IPS-NIHi7 (cell line): Measurements from ENCODE around the gene NUP160.
"Not testable (repeated sequence)": the region's sequence is repeated elsewhere in the genome, so short reads cannot be mapped to it uniquely, and the experiment has no call there.

Experiments
- DNase-seq: peaks from one replicate; pipeline ENCODE4 v3.0.0; 2012; ENCODE audit warnings: mixed read lengths; ENCODE audit errors: extremely low spot score

NUP160 gene

DNA sequence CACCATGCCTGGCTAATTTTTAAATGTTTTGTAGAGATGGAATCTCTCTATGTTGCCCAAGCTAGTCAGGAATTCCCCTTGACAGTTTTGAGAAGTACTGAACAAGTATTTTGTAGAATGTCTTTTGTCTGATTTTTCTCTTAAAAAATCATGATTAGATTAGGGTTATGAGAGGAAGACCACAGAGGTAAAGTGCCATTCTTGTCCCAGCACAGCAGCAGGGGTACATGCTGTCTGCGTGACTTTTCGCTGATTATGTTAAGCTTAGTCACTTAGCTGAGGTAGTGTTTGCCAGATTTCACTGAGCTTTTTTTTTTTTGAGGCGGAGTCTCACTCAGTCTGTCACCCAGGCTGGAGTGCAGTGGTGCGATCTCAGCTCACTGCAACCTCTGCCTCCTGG is 13.6 kb upstream of the NUP160 start:
- no peak for DNase-seq

DNA sequence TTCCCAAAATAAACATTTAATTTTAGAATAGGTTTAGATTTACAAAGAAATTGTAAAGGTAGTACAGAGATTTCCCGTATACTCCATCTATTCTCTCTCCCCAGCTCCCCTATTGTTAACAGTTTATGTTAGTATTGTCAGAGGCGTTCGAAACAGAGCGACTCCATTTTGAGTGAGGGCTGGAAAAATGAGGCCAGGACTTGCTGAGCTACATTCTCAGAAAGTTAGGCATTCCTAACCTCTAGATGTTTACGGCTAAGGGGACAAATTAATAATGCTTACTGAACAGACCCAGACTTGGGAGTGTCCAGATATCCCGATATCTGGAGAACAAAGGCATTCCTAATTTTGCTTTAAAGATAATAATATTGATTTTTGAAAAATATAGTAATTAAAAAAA is 12.4 kb upstream of the NUP160 start:
- DNase-seq: no peak

DNA sequence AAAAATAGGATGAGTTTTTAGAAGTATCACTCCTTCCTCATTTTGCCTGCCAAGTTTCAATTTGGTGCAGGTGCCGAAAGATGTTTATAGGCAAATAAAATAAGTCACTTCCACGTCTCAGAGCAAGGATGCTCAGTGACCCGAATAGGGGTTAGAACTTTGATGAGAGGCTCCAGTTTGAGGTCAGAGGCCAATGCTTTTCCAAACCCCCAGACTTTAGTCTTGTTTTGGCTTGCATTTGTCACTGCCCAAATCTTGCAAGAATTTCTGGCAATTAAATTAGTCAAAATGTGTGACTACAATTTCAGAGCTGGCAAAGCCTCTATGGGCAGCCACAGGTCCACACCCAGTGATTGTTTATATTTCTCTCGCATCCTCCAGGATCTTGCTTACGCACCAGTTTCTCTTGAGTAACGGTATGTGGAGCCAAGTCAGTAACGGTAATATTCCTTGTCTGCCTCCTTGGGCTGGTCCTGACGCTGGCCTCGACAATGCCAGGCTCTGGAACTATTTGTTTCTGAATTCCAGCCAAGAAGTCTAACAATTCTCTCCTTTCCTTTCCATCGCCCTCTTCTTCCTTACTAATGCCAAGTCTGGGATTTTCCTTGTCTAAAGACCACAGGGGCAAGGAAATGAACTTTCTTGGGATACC is 9.9 kb upstream of the NUP160 start:
- DNase-seq: no peak

DNA sequence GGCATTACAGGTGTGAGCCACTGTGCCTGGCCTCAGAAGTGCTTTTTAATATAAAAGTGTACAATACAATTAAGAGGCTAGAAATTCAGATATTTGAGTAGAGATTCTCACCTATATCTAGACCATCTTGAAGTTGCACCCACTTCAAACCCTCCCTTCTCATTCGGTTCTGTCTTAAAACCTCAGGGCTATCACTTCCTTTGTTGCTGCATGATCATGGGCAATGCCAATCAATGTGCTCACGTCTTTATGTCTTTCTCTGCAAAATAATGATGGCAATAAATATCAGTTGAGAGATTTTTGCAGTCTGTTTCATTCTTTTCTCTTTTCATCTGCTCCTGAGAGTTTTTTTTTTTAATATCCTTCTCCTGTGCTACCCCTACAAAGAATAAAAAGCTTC is 9.3 kb upstream of the NUP160 start:
- no peak for DNase-seq

DNA sequence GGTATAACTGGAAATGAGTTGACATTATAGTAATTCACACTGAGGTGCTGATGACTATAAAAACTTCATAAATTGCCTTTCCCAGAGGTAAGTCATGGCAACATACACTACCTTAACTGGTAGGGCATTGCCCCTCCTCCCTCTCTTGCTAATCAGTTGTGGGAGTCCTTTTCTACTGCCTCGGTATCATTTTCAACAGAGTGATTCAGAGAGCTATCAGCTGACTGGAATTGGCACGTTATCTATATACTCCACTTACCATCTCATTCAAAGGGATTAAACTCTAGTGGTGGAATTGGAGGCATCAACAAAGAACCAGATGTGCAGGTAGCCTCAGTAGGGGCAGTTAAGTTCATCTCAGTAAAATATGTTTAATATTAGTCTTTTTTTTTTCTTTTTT is 8.0 kb upstream of the NUP160 start:
- no peak for DNase-seq

DNA sequence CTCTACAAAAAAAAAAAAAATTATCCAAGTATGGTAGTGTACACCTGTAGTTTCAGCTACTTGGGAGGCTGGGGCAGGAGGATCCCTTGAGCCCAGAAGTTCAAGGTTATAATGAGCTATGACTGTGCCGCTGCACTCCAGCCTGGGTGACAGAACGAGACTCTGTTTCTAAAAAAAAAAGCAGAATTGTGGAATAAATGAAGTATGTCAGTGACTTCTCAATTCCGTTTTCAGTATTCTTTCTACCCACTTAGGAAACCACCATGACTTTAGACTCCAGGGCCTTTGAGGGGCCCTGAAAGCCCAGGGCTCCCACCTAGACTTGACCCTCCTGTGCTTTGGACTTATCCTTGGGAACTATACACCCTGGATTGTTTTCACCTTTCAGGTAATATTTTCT is 6.5 kb upstream of the NUP160 start:
- DNase-seq: no peak

DNA sequence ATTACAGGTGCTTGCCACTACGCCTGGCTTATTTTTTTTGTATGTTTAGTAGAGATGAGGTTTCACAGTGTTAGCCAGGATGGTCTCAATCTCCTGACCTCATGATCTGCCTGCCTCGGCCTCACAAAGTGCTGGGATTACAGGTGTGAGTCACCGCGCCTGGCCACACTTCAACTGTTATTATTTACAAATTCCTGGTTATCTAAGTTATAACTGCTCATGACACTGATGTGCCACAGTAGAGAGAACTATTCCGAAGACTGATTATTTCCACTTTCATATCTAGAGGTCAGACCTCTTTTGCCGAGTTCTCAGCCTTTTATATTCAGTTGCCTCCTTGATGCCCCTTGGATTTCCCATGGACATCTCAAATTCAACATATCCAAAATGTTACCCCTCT is 3.9 kb upstream of the NUP160 start:
- no peak for DNase-seq

DNA sequence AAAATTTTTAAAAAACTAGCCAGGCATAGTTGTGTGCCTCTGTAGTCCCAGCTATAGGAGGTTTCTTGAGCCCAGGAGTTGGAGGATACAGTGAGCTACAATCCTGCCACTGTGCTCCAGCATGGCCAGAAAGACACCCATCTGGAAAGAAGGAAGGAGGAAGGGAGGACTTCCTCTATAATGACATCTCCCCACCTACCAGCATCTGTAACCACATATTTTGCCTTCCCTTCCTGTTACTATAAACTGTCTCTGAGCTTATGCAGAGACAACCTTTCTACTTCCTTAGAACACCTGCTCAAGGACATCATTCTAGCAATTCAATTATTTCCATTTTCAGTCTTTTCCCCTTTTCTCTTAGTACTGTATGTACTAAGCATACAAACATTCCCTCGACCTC is 2.2 kb upstream of the NUP160 start:
- no peak for DNase-seq

DNA sequence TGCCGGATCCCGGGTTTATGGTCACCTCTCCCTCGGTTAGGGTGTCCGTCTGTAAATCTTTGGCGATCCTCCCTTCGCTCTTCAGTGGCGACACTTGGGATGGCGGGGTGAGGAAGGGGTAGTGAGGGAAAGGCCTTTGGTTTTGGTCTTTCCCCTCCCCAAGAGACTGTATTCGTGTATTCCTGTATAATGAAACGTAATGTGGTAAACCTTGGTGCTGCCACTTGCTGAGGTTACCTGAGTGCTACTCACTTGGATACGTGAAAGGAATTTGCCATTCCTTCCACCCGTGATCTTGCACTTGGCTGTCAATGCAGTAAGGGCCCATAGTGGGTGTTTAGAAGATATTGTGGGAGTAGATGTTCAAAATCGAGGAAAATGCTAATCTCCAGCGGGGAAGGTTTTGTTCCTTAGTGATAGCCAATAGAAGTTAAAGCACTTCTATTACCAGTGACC is 578 bp upstream of the NUP160 start:
- no peak for DNase-seq

DNA sequence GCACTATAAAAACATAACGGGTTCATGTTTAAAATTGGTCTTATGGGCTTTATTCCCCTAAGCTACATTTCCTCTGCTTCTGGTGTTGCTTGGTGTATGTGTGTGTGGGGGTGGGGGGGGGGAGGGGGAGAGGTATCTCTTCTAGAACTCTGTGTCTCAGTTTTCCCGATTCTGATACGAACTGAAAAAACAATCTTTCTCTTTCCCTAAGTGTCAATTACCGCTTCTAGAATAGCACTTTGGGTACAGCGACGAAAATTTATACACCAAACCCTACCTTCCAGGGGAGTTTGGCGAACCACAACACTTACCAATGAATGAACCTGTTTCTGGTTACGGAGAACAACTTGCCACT is 636 bp downstream of the NUP160 start:
- no peak for DNase-seq

DNA sequence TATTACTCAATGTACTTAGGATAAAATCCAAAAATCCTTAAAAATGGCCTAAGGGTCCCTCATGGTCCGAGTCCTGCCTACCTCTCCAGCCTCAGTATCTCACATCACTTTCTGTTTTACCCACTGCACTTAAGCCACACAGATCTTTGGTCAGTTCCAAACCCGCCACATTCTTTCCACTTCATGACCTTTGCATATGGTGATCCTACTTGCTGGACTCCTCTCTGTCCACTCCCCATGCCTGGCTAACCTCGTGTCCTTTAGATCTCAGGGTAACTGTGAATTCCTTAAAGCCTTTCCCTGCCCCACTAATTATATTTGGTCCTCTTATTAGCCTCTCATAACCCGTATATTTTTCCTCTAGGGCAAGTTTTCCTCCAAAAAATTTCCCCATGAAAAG is 1.2 kb downstream of the NUP160 start:
- DNase-seq: no peak

DNA sequence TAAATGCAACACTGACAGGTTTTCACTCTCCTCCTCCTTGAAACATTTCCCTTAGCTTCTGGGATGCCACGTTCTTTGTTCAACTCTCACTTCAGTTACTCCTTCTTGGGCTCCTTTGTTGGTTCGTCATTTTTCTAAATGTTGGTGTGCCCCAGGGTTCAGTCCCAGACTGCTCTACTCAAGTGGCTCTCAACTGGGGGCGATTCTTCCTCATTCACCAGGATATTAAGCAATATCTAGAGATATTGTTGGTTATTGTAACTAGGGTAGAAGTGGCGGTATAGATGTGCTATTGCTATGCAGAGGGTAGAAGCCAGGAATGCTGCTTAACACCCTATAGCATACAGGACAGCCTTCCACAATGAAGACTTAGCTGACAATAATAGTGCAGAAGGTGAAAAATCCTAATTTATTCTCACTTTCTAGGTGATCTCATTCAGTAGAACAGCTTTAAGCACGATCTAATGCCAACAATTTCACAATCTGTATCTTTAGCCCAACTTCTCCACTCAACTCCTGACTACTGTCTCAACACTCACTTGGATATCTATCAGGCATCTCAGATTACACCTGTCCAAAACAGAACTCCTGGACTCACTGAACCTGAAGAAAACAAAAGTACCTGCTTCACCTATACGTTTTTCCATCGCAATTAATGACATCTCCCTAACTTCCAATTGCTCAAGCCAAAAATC is 4.6 kb downstream of the NUP160 start:
- DNase-seq: no peak

DNA sequence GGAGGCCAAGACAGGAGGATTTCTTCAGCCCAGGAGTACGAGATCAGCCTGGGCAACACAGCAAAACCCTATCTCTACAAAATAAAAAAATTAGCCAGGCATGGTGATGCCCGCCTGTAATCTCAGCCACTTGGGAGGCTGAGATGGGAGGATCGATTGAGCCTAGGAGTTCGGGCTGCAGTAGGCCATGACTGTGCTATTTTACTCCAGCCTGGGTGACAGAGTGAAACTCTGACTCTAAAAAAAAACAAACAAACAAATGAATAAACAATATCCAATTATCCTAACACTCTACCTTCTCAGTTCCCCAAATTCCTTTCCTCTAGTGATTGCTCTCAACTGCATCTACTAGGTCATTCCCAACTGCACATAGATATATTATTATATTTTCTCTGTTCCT is 5.4 kb downstream of the NUP160 start:
- DNase-seq: no peak

DNA sequence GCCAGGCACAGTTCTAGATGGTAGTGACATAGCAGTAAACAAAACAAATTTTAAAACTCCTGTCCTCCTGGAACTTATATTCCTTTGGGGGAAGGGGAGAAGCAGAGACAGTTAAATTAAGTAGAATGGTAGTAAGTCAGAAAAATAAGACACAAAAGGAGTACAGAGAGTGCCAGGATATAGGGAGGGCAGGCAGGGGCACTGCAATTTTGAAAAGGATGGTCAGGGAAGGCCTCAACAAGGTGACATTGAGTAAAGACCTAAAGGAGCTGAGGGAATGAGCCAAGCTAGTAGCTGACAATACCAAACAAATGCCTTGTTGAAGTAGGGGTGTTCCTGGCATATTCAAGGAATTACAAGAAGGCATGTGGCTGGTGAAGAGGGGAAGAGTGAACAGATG is 10.2 kb downstream of the NUP160 start:
- DNase-seq: no peak

DNA sequence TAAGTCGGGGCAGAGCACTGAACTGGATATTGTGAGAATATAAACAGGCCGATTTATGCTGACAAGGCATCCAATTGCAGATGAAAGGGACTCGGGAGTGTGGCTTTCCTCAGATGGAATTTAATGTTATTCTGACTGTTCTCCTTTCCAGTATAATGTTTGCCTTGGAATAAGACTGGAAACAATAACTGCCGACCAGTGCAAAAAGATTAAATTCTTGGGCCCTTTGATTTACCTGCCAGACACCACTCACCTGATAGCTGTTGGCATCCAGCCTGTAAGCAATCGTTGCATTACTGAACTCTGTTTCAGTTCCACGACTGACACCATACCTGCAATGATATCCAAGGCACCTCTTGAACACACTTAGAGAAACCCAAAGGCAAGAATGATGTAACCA is 10.9 kb downstream of the NUP160 start:
- no peak for DNase-seq

DNA sequence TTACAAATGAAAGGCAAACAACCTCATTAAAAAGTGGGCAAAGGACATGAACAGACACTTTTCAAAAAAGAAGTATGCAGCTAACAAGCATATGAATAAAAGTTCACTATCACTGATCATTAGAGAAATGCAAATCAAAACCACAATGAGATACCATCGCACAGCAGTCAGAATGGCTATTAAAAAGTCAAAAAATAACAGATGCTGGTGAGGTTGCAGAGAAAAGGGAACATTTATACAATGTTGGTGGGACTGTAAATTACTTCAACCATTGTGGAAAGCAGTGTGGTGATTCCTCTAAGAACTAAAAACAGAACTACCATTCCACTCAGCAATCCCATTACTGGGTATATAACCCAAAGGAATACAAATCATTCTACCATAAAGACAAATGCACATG is 18.1 kb downstream of the NUP160 start:
- DNase-seq: not testable (repeated sequence)

DNA sequence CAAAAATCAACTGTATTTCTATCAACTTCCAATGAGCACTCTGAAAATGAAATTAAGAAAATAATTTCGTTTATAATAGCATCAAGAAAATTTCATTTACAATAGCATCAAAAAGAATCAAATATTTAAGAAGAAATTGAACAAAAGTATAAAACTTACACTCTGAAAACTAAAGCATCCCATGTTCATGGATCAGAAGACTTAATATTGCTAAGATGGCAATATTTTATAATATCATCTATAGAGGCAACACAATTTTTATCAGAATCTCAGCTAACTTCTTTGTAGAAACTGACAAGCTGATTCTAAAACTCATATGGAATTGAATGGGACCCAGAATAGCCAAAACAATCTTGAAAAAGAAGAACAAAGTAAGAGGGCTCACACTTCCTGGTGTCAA is 19.9 kb downstream of the NUP160 start:
- DNase-seq: no peak

DNA sequence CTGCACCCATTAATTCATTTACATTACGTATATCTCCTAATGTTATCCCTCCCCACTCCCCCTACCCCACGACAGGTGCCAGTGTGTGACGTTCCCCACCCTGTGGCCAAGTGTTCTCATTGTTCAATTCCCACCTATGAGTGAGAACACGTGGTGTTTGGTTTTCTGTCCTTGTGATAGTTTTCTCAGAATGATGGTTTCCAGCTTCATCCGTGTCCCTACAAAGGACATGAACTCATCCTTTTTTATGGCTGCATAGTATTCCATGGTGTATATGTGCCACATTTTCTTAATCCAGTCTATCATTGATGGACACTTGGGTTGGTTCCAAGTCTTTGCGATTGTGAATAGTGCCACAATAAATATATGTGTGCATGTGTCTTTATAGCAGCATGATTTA is 25.5 kb downstream of the NUP160 start:
- DNase-seq: not testable (repeated sequence)

DNA sequence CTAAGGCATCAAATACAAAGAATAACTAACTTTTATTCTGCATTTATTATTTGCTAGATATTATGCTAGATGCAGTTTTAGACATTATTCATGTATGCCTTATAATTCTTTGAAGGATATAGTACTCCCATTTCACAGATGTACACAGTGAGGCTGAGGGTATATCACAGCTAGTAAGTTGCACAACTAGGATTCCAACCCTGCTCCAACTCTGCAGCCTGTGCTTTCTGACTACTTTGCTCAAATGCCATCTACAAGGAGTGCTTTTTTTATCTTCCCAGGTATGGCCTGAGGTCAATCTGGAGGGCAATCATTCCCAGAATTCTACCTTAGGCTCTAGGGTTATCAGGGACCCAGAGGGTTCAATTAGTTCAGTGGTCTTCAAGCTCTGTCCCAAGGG is 28.4 kb downstream of the NUP160 start:
- DNase-seq: no peak

DNA sequence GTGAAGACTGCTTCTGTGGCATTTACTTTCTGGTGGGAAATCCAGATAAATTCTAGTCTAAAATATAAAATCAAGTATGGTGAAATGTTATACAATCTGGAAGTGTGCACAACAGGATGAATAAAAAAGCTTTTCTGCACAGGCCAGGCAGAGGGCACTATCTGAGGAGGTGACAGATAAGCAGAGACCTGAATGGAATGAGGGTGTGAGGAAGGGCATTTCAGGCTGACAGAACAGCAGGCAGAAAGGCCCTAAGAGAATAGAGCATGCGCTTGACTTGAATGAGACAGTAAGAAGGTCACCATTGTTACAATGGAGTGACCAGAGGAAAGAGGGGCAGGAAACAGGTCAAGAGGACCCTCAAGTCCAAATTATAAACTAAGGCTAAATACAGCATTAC is 47.4 kb downstream of the NUP160 start:
- no peak for DNase-seq

DNA sequence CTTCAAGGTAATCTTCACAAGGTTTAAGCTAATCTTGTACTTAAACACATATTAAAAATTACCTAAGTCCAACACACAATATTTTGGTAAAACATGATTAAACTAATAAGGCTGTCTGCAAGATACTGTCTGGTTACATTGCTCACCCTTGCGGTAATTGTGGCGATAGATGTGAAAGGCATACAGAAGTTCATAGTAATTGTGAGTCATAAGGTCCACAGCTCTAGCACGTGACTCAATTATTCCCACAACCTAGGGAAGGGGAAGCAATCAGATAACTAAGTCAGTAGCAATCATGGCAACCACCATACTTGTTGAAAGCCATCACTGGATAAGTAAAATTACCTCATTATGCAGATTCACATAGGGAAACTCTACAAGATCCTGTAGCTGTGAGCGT is 50.5 kb downstream of the NUP160 start:
- DNase-seq: no peak

DNA sequence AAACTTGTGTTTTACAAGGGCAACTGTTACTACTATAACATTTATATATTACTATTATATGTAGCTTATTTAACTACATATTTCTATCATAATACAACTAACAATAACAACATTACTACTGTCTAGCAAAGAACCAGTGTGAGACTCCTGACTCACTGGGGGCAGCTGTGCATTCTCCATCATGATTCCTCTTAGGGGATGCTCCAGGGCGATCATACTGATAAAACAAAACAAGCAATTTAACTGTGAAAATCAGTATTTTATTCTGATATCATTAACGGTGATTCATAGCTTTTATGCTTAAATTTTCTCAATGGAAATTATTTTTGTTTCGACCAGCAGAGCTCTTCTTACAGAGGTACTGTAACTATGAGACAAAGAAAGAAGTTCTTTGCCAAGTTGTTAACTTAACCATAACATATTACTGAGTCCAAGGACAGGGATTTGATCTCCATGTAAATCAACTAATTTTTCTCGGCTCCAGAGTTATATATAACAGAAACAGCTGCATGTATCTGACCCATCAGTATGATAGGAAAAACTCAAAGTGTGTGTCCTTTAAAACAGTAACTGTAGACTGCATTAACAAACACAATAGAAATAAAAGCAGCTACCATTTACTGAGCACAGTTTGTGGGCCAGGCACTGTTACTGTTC is 56.2 kb downstream of the NUP160 start:
- DNase-seq: no peak

DNA sequence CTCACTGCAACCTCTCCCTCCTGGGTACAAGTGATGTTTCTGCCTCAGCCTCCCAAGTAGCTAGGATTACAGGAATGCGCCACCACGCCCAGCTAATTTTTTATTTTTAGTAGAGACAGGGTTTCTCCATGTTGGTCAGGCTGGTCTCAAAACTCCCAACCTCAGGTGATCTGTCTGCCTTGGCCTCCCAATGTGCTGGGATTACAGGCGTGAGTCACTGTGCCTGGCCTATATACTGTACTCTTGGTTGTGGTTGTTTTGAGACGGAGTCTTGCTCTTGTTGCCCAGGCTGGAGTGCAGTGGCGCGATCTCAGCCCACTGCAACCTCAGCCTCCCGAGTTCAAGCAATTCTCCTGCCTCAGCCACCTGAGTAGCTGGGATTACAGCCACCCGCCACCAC is 58.1 kb downstream of the NUP160 start:
- not testable (repeated sequence) for DNase-seq
